ENCODE results near the gene TCIRG1.

- TF ChIP-seq CTCF (IDR thresholded peaks at IDR 0.05) (no peak), POLR2A (IDR thresholded peaks at IDR 0.05) (no peak)
Measured at GRCh38 chr11:68067991-68068390, 29.2 kb downstream of the TCIRG1 start.
